K562 (cell line): ENCODE data around the gene C1orf56. TPM values are rescaled to one million over a fixed set of nuclear protein-coding genes. Genes with fewer than 3 reads are reported as not detected.

Experiments
- CUX1 ChIP-seq: fragments of 200-800 bp; sonication (Bioruptor generic); IDR thresholded peaks from 2 replicates; pipeline ENCODE4 v1.6.1; 2016; ENCODE audit warnings: missing genetic modification characterization, missing compliant biosample characterization
- GTF3C2 ChIP-seq: IDR thresholded peaks from 3 replicates; pipeline ENCODE4 v1.6.1; 2011; ENCODE audit warnings: borderline replicate concordance, mild to moderate bottlenecking, moderate library complexity; ENCODE audit not compliant: insufficient read length; ENCODE audit errors: extremely low read depth
- polyA plus RNA-seq, 8 experiments: library from polyadenylated mRNA; depleted of rRNA in 4 of 8; stranded (reverse) in 5 of 8; unstranded in 3 of 8; fragments of >200 nt; fragmentation: Nextera tagmentation in 2 of 8; fragmentation: Illumina TruSeq in 1 of 8; extraction: Ambion mirVana in 2 of 8; extraction: Trizol in 1 of 8; gene quantifications; 2 replicates each; pipeline versions ENCODE4 v1.2.1 to v1.2.3, GENCODE V29; 2011 to 2014; ENCODE audit warnings: inconsistent platforms in 1 of 8, missing spikeins in 1 of 8
- total RNA-seq, 7 experiments: library from RNA; depleted of rRNA in 6 of 7; stranded (reverse); fragments of >200 nt in 6 of 7; fragmentation: Illumina TruSeq in 2 of 7; extraction: Trizol in 2 of 7; gene quantifications; 2 replicates each; pipeline versions ENCODE4 v1.2.1 to v1.2.3, GENCODE V29; 2011 to 2021; ENCODE audit warnings: low replicate concordance in 1 of 7

The C1orf56 gene
- total and polyA plus RNA-seq, 9 of the 15 experiments (the other 6 are each of a cell fraction or from before 2014, with no cell fraction given): 0.18 to 15.7 (median 1.1) TPM

GRCh38 chr1:151026460-151026859 is 21.1 kb upstream of the C1orf56 start (continued):
- TF ChIP-seq GTF3C2 (no peak), CUX1 (CRISPR knock-in tag) (no peak)
